GM21737 (cell line): ENCODE measurements around the gene SOHLH2.

Experiments
- ATAC-seq: cut with Tn5 transposase; IDR thresholded peaks from one replicate; pipeline ENCODE4 v1.9.1; 2021; ENCODE audit warnings: mild to moderate bottlenecking, moderate library complexity; ENCODE audit not compliant: unreplicated experiment

The SOHLH2 gene

DNA sequence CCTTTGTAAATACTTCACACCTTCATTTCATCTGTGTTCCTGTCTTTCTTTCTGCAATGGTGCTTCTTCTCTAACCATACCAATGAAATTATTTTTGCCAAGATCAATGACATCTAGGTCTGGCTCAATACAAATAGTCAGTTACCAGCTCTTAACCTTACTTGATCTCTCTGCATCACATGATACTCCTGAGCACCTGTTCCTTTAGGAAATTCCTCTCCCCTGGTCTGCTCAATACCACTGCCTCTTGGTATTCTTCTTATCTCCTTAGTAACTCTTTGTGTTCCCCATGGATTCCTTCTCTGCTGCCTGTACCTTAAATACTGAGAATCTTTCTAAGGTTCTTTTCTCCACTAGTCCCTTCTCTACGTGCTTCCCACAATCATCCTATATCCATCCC lies 25.9 kb downstream of the SOHLH2 start:
- ATAC-seq: no peak

DNA sequence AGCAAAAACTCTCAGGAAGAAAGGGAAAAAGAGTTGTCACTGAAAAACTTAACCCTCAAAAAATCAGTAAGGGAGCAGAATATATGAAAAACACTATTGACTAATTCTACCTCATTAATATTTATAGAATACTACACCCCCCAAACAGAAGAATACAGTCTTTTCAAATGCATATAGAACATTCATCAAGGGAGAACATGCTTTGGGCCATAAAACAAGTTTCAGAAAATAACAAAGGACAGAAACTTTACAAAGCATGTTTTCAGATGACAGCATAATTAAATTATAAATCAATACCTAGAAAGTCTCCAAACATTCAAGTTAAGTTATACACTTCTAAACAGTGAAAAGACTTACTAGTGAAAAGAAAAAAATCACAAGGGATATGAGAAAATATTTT lies 30.5 kb downstream of the SOHLH2 start:
- ATAC-seq: no peak

GRCh38 chr13:36175621-36176020 lies 38.7 kb downstream of the SOHLH2 start:
- ATAC-seq: no peak

DNA sequence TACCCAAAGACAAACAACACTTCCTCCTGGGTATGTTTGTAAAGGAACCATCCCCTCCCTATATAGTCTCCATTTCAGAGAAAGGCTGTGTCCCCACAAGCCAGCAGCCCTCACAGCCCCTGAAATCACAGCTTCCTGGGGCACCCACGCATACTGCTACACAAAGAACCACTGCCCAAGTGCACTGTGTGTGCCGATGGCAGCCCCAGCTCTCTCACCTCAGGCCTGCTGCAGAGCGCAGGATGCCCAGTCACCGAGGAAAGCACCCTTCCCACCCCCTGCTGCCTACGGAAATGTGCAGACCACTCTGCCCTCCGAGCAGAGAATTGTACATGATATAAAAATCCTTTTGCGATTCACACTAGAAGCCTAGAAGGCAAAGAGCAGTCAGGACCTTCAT lies 39.4 kb downstream of the SOHLH2 start:
- no peak for ATAC-seq

DNA sequence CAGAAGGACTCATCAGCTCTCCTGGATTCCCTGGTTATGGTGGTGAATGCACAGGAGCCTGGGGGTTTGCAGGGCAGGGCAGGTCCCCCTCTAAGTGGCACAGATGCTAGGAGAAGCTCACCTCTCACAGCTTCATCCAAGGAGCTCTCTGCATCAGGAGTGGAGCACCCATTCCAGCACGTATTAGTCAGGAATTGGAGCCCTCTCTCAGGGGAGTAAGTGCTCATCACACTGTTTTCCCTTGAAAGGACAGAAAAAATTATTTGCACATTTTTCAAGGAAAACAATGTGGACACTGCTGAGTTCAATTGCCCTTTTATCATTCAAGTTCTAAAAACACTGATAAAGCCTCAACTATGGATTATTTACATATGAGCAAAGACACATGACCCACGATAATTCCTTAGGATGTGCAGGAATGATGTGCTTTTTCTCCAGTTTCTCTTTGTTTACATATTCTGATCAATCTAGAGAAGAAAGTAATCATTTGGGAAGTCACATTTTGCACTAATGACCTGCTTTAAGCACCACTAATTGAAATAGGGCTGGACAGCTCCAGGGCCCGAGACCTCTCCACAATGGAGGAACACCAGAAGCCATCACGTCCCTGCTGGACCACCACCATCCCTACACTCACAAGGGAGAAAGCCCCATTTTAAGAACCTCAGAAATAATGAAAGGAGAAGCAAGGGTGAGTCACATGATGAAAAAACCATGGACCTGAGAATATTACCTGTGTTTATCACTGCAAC lies 40.6 kb downstream of the SOHLH2 start:
- no peak for ATAC-seq

GRCh38 chr13:36166046-36166445 lies 48.3 kb downstream of the SOHLH2 start:
- ATAC-seq: no peak

GRCh38 chr13:36163809-36164308 lies 50.5 kb downstream of the SOHLH2 start:
- no peak for ATAC-seq

DNA sequence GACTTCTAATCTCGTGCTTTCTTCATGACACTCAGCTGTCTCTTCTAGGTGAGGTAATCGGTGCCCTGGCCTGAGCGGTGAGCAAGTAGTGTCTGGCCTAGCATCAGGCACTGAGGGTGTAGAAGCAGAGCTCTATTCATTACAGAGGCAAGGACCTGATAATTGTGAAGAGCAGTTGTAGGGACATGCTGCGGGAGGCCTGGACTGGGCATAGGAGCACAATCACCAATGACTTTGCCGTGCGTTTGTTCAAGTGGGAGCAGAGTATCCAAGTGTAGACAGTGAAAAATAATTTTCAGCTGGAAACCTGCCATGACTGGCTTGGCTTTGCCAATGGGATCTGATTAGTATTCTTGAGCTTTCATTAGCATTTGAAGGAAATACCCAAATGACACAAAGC lies 51.1 kb downstream of the SOHLH2 start:
- no peak for ATAC-seq

- ATAC-seq: no peak
Measured at GRCh38 chr13:36160297-36160696, 54.1 kb downstream of the SOHLH2 start.

DNA sequence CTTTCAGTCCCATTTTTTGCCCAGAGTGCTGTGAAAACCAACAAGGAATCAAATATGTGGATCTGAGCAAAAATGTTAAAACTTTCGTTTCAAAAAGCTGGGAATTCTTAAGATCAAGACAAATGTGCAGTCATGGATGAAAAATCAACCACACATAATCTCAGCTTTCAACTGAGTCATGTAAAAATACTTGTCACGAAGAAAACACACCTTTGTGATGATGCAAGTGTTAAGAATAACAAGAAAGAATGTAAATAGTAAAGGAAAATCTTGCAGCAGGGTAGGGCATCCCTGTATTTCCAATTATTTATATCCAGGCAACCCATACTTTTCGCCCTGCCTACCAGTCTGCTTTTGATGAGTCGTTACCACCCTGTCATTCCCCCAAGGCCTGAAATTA lies 55.7 kb downstream of the SOHLH2 start:
- ATAC-seq: no peak

DNA sequence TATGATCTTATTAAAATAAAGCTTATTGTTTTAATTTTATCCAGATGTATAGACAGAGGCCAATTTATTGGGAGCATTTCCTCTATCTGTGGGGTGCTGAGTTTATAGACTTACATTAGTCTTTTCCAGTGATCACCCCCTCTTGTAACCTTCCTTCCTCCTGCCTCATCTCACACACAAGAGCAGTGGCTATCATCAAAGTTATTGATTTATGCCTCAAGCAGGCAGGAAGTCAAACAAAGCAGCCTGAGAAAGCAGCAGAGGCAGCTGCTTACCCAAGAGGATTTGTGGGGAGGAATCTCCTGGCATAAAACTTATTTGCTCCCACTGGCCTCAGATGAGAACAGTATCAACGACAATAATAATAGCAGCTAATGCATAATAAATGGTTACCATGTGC lies 56.9 kb downstream of the SOHLH2 start:
- no peak for ATAC-seq

DNA sequence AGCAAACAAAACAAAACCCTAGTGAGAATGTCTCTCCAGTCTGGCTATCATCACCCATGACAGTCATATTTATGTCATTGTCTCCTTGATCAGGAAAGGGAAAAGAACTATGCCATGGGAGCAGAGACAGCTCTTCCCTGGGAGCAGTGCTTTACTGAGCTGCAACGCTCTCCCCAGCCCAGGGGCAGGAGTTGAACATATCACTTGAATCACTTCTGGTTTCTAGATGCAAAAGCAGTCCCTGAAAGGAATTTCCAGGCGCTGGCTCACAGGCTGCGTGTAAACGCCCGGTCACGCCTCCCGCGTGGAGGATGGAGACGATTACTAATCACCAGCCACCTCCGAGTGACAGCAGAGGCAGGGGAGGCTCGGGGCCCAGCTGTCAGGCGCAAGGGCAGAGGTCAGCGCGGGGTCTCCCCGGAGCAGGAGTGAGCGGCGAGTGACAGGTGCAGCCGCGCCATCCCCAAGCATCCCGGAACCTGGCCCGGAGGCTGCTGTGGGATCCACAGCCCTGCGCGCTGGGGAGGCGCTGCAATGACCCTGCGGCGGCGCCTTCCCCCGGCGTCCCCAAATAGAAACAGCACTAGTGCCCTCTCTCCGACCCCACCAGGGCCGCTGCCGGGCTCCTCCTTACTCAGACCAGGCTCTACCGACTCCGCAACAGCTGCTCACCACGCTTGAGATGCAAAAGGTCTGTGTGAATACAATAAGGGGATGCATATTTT lies 59.6 kb downstream of the SOHLH2 start:
- no peak for ATAC-seq

GRCh38 chr13:36151591-36151990 lies 62.8 kb downstream of the SOHLH2 start:
- ATAC-seq: no peak

- no peak for ATAC-seq
Measured at GRCh38 chr13:36148446-36148845, 65.9 kb downstream of the SOHLH2 start.

DNA sequence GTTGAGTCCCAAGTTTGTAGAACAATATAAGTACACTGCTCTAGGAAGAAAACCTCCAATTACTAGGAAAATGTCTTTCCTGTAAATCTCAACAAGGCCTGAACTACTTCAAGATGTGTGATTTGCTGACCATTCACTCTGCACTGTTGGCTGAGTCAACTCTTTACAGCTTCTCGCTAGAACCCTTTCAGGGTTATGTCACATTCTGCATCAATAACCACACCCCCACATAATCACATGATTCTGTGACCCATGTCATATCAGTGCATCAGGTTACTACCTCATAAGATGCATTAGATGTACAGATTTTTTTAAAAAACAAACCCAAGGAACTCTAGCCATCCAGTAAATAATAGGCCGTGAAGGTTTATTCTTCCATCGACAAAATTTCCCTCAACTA lies 67.0 kb downstream of the SOHLH2 start:
- no peak for ATAC-seq

- ATAC-seq: no peak
Measured at GRCh38 chr13:36146511-36147269, 67.7 kb downstream of the SOHLH2 start.

DNA sequence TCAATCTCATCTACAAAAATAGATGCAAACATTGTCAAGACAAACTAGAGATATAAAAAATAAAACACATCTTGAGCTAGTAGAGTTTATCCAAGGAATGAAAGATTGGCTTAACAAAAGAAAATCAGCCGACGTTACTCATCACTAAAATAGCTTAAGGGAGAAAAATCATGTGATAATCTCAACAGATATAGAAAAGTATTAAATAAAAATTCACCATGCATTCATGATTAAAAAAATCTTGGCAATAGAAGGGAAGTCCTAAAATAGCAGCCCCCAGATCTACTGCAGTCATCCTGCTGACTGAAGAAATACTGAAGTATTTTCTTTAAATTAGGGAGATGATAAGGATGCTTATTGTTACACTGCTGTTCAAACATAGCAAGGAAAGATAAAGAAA lies 70.6 kb downstream of the SOHLH2 start:
- no peak for ATAC-seq

DNA sequence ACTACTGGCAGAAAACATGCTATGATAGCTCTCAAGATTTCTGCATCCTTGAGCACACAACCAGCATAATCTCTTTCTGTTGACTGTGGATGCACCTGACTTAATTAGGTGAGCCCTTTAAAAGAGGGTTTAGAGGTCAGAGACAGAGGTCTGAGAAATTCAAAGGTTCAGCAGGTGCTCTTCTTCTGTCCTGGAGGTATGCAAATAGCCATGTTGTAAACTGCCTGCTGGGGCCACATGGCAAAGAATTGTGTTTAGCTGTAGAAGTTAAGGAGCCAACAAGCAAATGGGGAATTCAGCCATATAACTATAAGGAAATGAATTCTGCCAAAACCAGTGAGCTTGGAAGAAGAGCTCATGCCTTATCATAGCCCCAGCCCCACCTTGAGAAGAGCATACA lies 71.6 kb downstream of the SOHLH2 start:
- ATAC-seq: no peak

GRCh38 chr13:36135876-36136275 lies 78.5 kb downstream of the SOHLH2 start:
- ATAC-seq: no peak

DNA sequence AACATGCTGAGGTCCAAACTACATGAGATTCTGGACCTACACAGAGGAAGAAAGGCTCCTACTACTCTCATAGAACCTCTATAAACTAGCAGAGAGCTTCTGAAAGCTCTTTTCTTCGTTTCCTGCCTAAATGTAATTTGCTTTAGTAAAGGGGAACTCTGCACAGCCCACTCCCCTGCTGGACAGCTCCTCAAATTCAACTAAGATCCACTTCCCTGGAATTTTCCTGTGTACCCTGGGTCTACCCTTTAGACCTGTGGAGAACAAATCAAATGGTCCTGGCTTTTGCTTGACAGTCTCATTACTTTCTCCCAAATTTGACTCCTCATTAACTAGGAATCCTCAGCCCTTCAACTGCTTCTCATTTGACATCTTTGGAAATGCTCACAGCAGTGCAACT lies 79.7 kb downstream of the SOHLH2 start:
- no peak for ATAC-seq

DNA sequence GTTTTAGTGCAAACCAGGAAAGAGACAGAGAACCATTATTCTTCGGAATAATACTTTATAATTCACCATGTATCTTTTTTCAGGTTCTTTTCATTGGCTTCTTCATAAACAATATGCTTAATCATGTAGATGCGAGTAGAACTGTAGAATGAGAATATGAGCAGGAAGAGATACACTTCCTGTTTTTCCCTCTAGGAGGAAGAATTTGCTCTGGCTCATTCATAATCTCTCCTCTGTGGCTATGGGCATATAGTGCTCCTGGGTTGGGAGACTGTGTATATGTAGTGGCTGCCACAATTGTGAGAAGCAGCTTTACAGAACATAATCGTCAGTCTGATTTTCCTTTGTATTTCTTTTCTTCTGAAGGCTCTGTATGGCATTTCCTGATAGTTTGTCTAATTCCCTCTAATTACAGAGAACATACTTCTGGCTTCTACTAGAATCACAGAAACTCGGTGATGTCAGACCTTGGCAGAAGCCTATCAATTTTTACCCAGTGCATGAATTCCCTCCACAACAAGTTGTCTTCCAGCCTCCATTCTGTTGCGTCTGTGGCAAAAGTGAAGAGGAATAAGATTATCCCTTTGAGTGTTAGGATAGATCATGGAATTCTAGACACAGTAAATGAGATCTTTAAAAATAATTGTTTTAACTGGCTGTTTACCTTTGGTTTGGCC lies 80.3 kb downstream of the SOHLH2 start:
- ATAC-seq: no peak
